Fibroblast of skin of scalp (primary cell): ENCODE data around the gene SMOC1.

Source experiments
- DNase-seq: peaks from one replicate; pipeline ENCODE4 v3.0.0-alpha.2; 2013

The SMOC1 gene

GRCh38 chr14:69865701-69866365, 13.4 kb upstream of the SMOC1 start:
- no peak for DNase-seq

GRCh38 chr14:69868363-69868963, 10.8 kb upstream of the SMOC1 start:
- DNase-seq: no peak

GRCh38 chr14:69870613-69871012, 8.6 kb upstream of the SMOC1 start:
- no peak for DNase-seq

GRCh38 chr14:69873877-69874780, 5.1 kb upstream of the SMOC1 start:
- peak; percentile 48 for DNase-seq

GRCh38 chr14:69876221-69876847, 2.9 kb upstream of the SMOC1 start:
- DNase-seq: no peak

GRCh38 chr14:69876848-69877306, 2.3 kb upstream of the SMOC1 start:
- no peak for DNase-seq

GRCh38 chr14:69877492-69877891, 1.7 kb upstream of the SMOC1 start:
- no peak for DNase-seq

GRCh38 chr14:69878251-69878650, 965 bp upstream of the SMOC1 start:
- no peak for DNase-seq

- no peak for DNase-seq
These were observed 850 bp downstream of the SMOC1 start for GRCh38 chr14:69880044-69880487.

- no peak for DNase-seq
These were observed 1.7 kb downstream of the SMOC1 start for GRCh38 chr14:69880893-69881292.

- no peak for DNase-seq
These were observed 3.1 kb downstream of the SMOC1 start for GRCh38 chr14:69882116-69882864.

GRCh38 chr14:69882915-69883314, 3.7 kb downstream of the SMOC1 start:
- no peak for DNase-seq

- peak; percentile 32 for DNase-seq
These were observed 7.4 kb downstream of the SMOC1 start for GRCh38 chr14:69886453-69887242.

GRCh38 chr14:69887740-69888657, 8.8 kb downstream of the SMOC1 start:
- no peak for DNase-seq

- DNase-seq: no peak
These were observed 12.2 kb downstream of the SMOC1 start for GRCh38 chr14:69891422-69891821.

- no peak for DNase-seq
These were observed 15.9 kb downstream of the SMOC1 start for GRCh38 chr14:69895109-69895508.

- DNase-seq: no peak
These were observed 16.9 kb downstream of the SMOC1 start for GRCh38 chr14:69896080-69896479.

GRCh38 chr14:69896972-69897371, 17.8 kb downstream of the SMOC1 start:
- DNase-seq: no peak

GRCh38 chr14:69900603-69901002, 21.4 kb downstream of the SMOC1 start:
- DNase-seq: no peak
